MM.1S (cell line): Measurements from ENCODE around the gene LRRC4C.

Source experiments
- DNase-seq: peaks from one replicate; pipeline ENCODE4 v3.0.0-alpha.2; 2015
- H2AFZ ChIP-seq: fragments of 300-600 bp; sonication (generic); 2 replicates; pipeline ENCODE4 v1.6.0; 2016; ENCODE audit warnings: antibody characterized with exemption, low read length
- H3F3A ChIP-seq: fragments of 300-600 bp; sonication (generic); 2 replicates; pipeline ENCODE4 v1.6.1; 2016; ENCODE audit warnings: mild to moderate bottlenecking, antibody characterized with exemption, low read length, moderate library complexity, mixed read lengths; ENCODE audit not compliant: insufficient read depth
- H3K27ac ChIP-seq: fragments of 300-600 bp; sonication (generic); 2 replicates; pipeline ENCODE4 v1.5.1; 2016; ENCODE audit warnings: mild to moderate bottlenecking, low read length
- H3K27me3 ChIP-seq: fragments of 300-600 bp; sonication (generic); replicated peaks from 2 replicates; pipeline ENCODE4 v1.6.0; 2016; ENCODE audit warnings: low read length; ENCODE audit not compliant: insufficient read depth
- H3K36me3 ChIP-seq: fragments of 300-600 bp; sonication (generic); replicated peaks from 2 replicates; pipeline ENCODE4 v1.6.1; 2016; ENCODE audit warnings: mild to moderate bottlenecking, low read length, mixed read lengths; ENCODE audit not compliant: insufficient read depth
- H3K4me1 ChIP-seq: fragments of 300-600 bp; sonication (generic); 2 replicates; pipeline ENCODE4 v1.6.1; 2016; ENCODE audit warnings: low read length, mixed read lengths
- H3K4me2 ChIP-seq: fragments of 300-600 bp; sonication (generic); 2 replicates; pipeline ENCODE4 v1.6.0; 2016; ENCODE audit warnings: low read depth, low read length
- H3K4me3 ChIP-seq: fragments of 300-600 bp; sonication (generic); 2 replicates; pipeline ENCODE4 v1.5.1; 2016; ENCODE audit warnings: low read length, mixed read lengths
- H3K79me2 ChIP-seq: fragments of 300-600 bp; sonication (generic); 2 replicates; pipeline ENCODE4 v1.6.1; 2016; ENCODE audit warnings: mixed run types, low read length, mixed read lengths
- H3K9ac ChIP-seq: fragments of 300-600 bp; sonication (generic); 2 replicates; pipeline ENCODE4 v1.6.1; 2016; ENCODE audit warnings: low read length, mixed read lengths
- H3K9me2 ChIP-seq: fragments of 300-600 bp; sonication (generic); replicated peaks from 2 replicates; pipeline ENCODE4 v1.6.1; 2016; ENCODE audit warnings: mild to moderate bottlenecking, low read length, mixed read lengths; ENCODE audit not compliant: insufficient read depth
- H3K9me3 ChIP-seq: fragments of 300-600 bp; sonication (generic); replicated peaks from 2 replicates; pipeline ENCODE4 v1.6.1; 2016; ENCODE audit warnings: mild to moderate bottlenecking, low read length, mixed read lengths; ENCODE audit not compliant: insufficient read depth
- H4K20me1 ChIP-seq: fragments of 300-600 bp; sonication (generic); 2 replicates; pipeline ENCODE4 v1.6.1; 2016; ENCODE audit warnings: mild to moderate bottlenecking, low read length, moderate library complexity, mixed read lengths; ENCODE audit not compliant: insufficient read depth
- EZH2 ChIP-seq: fragments of 300-600 bp; sonication (generic); optimal IDR thresholded peaks from 2 replicates; pipeline ENCODE3; 2017; ENCODE audit warnings: low read depth, mild to moderate bottlenecking, antibody characterized with exemption, low read length, mixed read lengths
- EZH2phosphoT487 ChIP-seq: fragments of 300-600 bp; sonication (generic); IDR thresholded peaks from 2 replicates; pipeline ENCODE4 v1.6.1; 2018; ENCODE audit warnings: antibody characterized with exemption, low read length
- TF ChIP-seq, protein P1 (sequence below): fragments of 300-600 bp; sonication (generic); IDR thresholded peaks from 2 replicates; pipeline ENCODE4 v1.5.1; 2016; ENCODE audit warnings: antibody characterized with exemption, low read length, mixed read lengths

Gene LRRC4C

GRCh38 chr11:40879911-40880310 lies 579.5 kb downstream of the LRRC4C start:
- Histone ChIP-seq H4K20me1 (no peaks in the 10 kb centered on the region), H3K9ac (no peak overlapping the region), H3F3A (no peaks in the 10 kb centered on the region), H3K27ac (no peak overlapping the region), H3K4me1 (no peaks in the 10 kb centered on the region), H3K4me2 (no peak overlapping the region), H3K9me3 (no peaks in the 10 kb centered on the region), H3K36me3 (no peaks in the 10 kb centered on the region), H3K79me2 (no peaks in the 10 kb centered on the region), H2AFZ (no peak overlapping the region), H3K27me3 (no peaks in the 10 kb centered on the region), H3K9me2 (no peaks in the 10 kb centered on the region), H3K4me3 (no peak overlapping the region)
- TF ChIP-seq EZH2 (no peak), EZH2phosphoT487 (no peak)
- TF ChIP-seq, protein P1, sequence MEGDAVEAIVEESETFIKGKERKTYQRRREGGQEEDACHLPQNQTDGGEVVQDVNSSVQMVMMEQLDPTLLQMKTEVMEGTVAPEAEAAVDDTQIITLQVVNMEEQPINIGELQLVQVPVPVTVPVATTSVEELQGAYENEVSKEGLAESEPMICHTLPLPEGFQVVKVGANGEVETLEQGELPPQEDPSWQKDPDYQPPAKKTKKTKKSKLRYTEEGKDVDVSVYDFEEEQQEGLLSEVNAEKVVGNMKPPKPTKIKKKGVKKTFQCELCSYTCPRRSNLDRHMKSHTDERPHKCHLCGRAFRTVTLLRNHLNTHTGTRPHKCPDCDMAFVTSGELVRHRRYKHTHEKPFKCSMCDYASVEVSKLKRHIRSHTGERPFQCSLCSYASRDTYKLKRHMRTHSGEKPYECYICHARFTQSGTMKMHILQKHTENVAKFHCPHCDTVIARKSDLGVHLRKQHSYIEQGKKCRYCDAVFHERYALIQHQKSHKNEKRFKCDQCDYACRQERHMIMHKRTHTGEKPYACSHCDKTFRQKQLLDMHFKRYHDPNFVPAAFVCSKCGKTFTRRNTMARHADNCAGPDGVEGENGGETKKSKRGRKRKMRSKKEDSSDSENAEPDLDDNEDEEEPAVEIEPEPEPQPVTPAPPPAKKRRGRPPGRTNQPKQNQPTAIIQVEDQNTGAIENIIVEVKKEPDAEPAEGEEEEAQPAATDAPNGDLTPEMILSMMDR, result no peak
- DNase-seq, result no peak

DNA sequence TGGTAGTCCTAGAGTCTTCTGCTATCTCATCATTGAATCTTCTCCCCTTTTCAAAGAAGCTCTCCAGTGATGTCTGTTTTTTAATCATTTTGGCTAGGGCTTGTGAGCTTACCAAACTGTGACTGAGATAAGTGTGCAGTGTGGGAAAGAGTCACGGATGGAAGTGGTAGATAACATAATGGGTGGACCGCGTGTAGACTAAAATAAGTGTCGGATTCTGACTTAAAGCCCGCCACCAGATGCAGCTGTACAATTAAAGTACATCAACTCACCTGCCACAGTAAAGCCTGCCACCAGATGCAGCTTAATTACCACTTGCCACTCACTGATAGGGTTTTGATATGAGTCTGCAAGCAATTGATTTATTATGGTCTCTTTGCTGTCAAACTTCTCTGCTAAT lies 581.5 kb downstream of the LRRC4C start:
- Histone ChIP-seq H3K79me2 (no peaks in the 10 kb centered on the region), H2AFZ (no peak overlapping the region), H3K9me3 (no peaks in the 10 kb centered on the region), H3K9me2 (no peaks in the 10 kb centered on the region), H3K9ac (no peak overlapping the region), H3F3A (no peaks in the 10 kb centered on the region), H3K27ac (no peak overlapping the region), H3K4me1 (no peaks in the 10 kb centered on the region), H3K4me3 (no peak overlapping the region), H4K20me1 (no peaks in the 10 kb centered on the region), H3K4me2 (no peak overlapping the region), H3K36me3 (no peaks in the 10 kb centered on the region), H3K27me3 (no peaks in the 10 kb centered on the region)
- TF ChIP-seq, protein P1, result no peak
- DNase-seq, result no peak

- no peak overlapping the region for H3K27ac ChIP-seq
- no peak overlapping the region for H3K4me2 ChIP-seq
- no peaks in the 10 kb centered on the region for H3K9me3 ChIP-seq
- no peak overlapping the region for H3K4me3 ChIP-seq
- no peaks in the 10 kb centered on the region for H3K79me2 ChIP-seq
- H3K4me1 ChIP-seq, result no peaks in the 10 kb centered on the region
- H3K36me3 ChIP-seq, result no peaks in the 10 kb centered on the region
- H2AFZ ChIP-seq, result no peak overlapping the region
- DNase-seq, result no peak
- H4K20me1 ChIP-seq, result no peaks in the 10 kb centered on the region
- H3F3A ChIP-seq, result no peaks in the 10 kb centered on the region
- no peaks in the 10 kb centered on the region for H3K27me3 ChIP-seq
- TF ChIP-seq, protein P1, result no peak
- TF ChIP-seq EZH2 (no peak), EZH2phosphoT487 (no peak)
- no peak overlapping the region for H3K9ac ChIP-seq
- no peaks in the 10 kb centered on the region for H3K9me2 ChIP-seq
Measured at GRCh38 chr11:40877256-40877655, 582.2 kb downstream of the LRRC4C start.
